ENCODE data around the gene ZFYVE1.
"Not testable (repeated sequence)": the region's sequence is repeated elsewhere in the genome, so short reads cannot be mapped to it uniquely, and the experiment has no call there.

Gene ZFYVE1

DNA sequence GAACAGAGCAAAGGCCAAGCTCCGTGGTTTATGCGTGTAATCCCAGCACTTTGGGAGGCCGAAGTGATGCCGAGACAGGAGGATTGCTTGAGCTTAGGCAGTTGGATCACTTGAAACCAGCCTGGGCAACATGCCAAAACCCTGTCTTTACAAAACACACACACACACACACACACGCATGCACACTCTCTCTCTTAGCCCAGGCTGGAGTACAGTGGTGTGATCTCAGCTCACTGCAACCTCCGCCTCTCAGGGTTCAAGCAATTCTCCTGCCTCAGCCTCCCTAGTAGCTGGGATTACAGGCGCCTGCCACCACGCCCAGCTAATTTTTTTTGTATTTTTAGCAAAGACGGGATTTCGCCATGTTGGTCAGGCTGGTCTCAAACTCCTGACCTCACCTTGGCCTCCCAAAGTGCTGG is 64.6 kb downstream of the ZFYVE1 start:
- not testable (repeated sequence) for H3K27me3 Mint-ChIP-seq; DNase-seq; H3K4me1 Mint-ChIP-seq (ENCODE audit: low read depth in 2 of 2); H3K9me3 Mint-ChIP-seq; ATAC-seq (replicated peaks); H3K36me3 Mint-ChIP-seq (ENCODE audit: insufficient read depth); H3K4me3 Mint-ChIP-seq
- H3K27ac Mint-ChIP-seq = peak overlapping the region; percentile 15 to 54

- Mint-ChIP-seq H3K9me3 (no peaks in the 10 kb centered on the region), H3K27ac (no peak overlapping the region), H3K4me1 (ENCODE audit: low read depth in 2 of 2) (no peaks in the 10 kb centered on the region), H3K36me3 (ENCODE audit: insufficient read depth) (peaks cover 13% of the 10 kb centered on the region), H3K4me3 (no peak overlapping the region), H3K27me3 (no peaks in the 10 kb centered on the region)
- DNase-seq (no peak), ATAC-seq (replicated peaks) (no peak)
Measured at GRCh38 chr14:72961579-72962335, 65.1 kb downstream of the ZFYVE1 start.

GRCh38 chr14:72961016-72961415 is 65.9 kb downstream of the ZFYVE1 start:
- H3K36me3 Mint-ChIP-seq (ENCODE audit: insufficient read depth) = peaks cover 20% of the 10 kb centered on the region
- H3K9me3 Mint-ChIP-seq = not testable (repeated sequence)

DNA sequence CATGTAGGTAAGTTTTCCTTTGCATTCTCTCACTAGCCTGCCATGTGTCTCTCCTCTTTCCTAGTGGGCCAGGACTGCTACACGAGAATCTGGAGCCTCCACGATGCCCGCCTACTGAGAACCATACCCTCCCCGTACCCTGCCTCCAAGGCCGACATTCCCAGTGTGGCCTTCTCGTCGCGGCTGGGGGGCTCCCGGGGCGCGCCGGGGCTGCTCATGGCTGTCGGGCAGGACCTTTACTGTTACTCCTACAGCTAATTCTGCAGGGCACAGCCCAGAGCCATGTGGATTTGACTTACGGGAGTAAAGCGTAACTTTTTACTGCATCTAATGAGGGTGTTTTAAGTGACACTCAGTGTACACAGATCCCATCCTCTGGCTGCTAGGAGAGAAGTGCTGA is 68.4 kb downstream of the ZFYVE1 start:
- ATAC-seq (replicated peaks) = no peak
- H3K9me3 Mint-ChIP-seq = no peaks in the 10 kb centered on the region
- H3K27me3 Mint-ChIP-seq = no peaks in the 10 kb centered on the region
- no peak overlapping the region for H3K4me3 Mint-ChIP-seq
- peaks cover 24% of the 10 kb centered on the region for H3K36me3 Mint-ChIP-seq (ENCODE audit: insufficient read depth)
- no peak overlapping the region for H3K27ac Mint-ChIP-seq
- no peak for DNase-seq
- no peaks in the 10 kb centered on the region for H3K4me1 Mint-ChIP-seq (ENCODE audit: low read depth in 2 of 2)

More at GRCh38 chr14:72961016-72961415, 65.9 kb downstream of the ZFYVE1 start:
- ATAC-seq (replicated peaks); H3K27me3 Mint-ChIP-seq; H3K27ac Mint-ChIP-seq; H3K4me1 Mint-ChIP-seq (ENCODE audit: low read depth in 2 of 2); DNase-seq; H3K4me3 Mint-ChIP-seq: not testable (repeated sequence)

DNA sequence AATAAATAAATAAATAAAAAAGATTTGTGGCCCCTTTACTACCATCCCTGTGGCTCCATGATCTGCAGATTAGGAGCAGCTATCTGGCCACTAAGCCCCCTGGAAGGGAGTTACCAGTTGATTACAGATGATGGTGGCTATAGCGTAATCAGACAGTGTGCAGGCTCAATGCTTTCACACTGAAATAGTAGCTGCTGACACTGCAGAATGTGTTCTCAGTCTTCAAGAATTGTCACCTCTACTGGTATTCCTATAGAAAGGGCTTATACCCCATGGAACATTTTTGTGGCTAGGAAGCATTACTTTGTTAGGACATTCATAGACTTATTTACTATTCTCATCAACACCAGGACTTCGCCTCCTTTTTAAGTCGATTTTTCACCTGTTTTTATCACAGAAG is 69.7 kb downstream of the ZFYVE1 start:
- H3K27me3 Mint-ChIP-seq = no peaks in the 10 kb centered on the region

DNA sequence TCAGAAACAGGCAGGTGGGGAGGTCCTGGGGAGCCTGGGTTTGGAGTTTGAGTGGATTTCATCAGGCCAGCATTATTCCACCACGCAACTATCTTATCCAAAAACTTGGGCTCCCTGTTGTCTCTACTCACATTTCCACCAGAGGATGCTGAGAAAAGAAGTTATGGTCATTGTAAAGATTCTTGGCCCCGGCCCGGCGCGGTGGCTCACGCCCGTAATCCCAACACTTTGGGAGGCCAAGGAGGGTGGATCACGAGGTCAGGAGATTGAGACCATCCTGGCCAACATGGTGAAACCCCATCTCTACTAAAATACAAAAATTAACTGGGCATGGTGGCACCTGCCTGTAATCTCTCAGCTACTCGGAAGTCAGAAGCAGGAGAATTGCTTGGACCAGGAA is 70.2 kb downstream of the ZFYVE1 start:
- not testable (repeated sequence) for H3K9me3 Mint-ChIP-seq; H3K4me3 Mint-ChIP-seq; DNase-seq; H3K4me1 Mint-ChIP-seq (ENCODE audit: low read depth in 2 of 2); H3K27me3 Mint-ChIP-seq; ATAC-seq (replicated peaks); H3K27ac Mint-ChIP-seq
- peaks cover 25% of the 10 kb centered on the region for H3K36me3 Mint-ChIP-seq (ENCODE audit: insufficient read depth)

More for the DNA sequence above, 69.7 kb downstream of the ZFYVE1 start:
- DNase-seq (no peak), ATAC-seq (replicated peaks) (no peak)
- Mint-ChIP-seq H3K27ac (no peak overlapping the region), H3K4me3 (no peak overlapping the region), H3K9me3 (no peaks in the 10 kb centered on the region), H3K4me1 (ENCODE audit: low read depth in 2 of 2) (no peaks in the 10 kb centered on the region), H3K36me3 (ENCODE audit: insufficient read depth) (peaks cover 25% of the 10 kb centered on the region)

- Mint-ChIP-seq H3K9me3 (no peaks in the 10 kb centered on the region), H3K36me3 (ENCODE audit: insufficient read depth) (peaks cover 32% of the 10 kb centered on the region), H3K4me1 (ENCODE audit: low read depth in 2 of 2) (peaks cover 0 to 3% of the 10 kb centered on the region in 2 donors), H3K4me3 (no peak overlapping the region), H3K27me3 (no peaks in the 10 kb centered on the region), H3K27ac (no peak overlapping the region)
- ATAC-seq (replicated peaks) = no peak
- no peak for DNase-seq
Measured at GRCh38 chr14:72952171-72952570, 74.7 kb downstream of the ZFYVE1 start.

GRCh38 chr14:72948481-72949138 is 78.3 kb downstream of the ZFYVE1 start:
- no peaks in the 10 kb centered on the region for H3K9me3 Mint-ChIP-seq
- peak; percentile 56 for ATAC-seq (replicated peaks)
- H3K4me3 Mint-ChIP-seq = no peak overlapping the region
- H3K36me3 Mint-ChIP-seq (ENCODE audit: insufficient read depth) = peaks cover 29% of the 10 kb centered on the region
- no peaks in the 10 kb centered on the region for H3K27me3 Mint-ChIP-seq
- H3K27ac Mint-ChIP-seq = no peak overlapping the region
- peak; percentile 57 to 60 (median 57) for DNase-seq
- peaks cover 0 to 3% of the 10 kb centered on the region in 2 donors for H3K4me1 Mint-ChIP-seq (ENCODE audit: low read depth in 2 of 2)

- Mint-ChIP-seq H3K9me3 (no peaks in the 10 kb centered on the region), H3K36me3 (ENCODE audit: insufficient read depth) (peaks cover 27% of the 10 kb centered on the region), H3K27ac (no peak overlapping the region), H3K4me1 (ENCODE audit: low read depth in 2 of 2) (peaks cover 0 to 3% of the 10 kb centered on the region in 2 donors), H3K4me3 (no peak overlapping the region), H3K27me3 (no peaks in the 10 kb centered on the region)
- DNase-seq (no peak), ATAC-seq (replicated peaks) (no peak)
Measured at GRCh38 chr14:72947366-72948160, 79.3 kb downstream of the ZFYVE1 start.

DNA sequence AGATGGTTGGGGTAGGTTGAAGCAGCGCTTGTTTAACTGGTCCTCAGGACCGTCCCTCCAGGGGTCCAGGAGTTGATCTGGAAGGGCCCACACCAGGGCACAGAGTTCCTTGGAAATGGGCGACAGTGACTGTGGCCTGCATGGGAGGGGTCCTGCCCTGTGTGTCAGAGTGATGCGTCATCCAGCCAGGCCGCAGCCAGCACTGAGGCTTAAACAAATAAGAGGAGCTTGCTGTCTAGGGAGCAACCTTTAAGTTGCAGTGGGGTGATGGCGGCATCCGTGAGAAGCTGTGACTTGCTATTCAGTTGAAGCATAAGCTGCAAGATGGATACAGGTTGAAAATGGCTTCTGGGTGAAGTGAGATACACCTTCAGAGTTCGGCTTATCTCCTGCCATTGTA is 80.4 kb downstream of the ZFYVE1 start:
- ATAC-seq (replicated peaks) (no peak), DNase-seq (no peak)
- no peak overlapping the region for H3K27ac Mint-ChIP-seq
- H3K4me3 Mint-ChIP-seq = no peak overlapping the region
- peaks cover 34% of the 10 kb centered on the region for H3K36me3 Mint-ChIP-seq (ENCODE audit: insufficient read depth)
- H3K9me3 Mint-ChIP-seq = no peaks in the 10 kb centered on the region
- peaks cover 0 to 3% of the 10 kb centered on the region in 2 donors for H3K4me1 Mint-ChIP-seq (ENCODE audit: low read depth in 2 of 2)
- no peaks in the 10 kb centered on the region for H3K27me3 Mint-ChIP-seq

DNA sequence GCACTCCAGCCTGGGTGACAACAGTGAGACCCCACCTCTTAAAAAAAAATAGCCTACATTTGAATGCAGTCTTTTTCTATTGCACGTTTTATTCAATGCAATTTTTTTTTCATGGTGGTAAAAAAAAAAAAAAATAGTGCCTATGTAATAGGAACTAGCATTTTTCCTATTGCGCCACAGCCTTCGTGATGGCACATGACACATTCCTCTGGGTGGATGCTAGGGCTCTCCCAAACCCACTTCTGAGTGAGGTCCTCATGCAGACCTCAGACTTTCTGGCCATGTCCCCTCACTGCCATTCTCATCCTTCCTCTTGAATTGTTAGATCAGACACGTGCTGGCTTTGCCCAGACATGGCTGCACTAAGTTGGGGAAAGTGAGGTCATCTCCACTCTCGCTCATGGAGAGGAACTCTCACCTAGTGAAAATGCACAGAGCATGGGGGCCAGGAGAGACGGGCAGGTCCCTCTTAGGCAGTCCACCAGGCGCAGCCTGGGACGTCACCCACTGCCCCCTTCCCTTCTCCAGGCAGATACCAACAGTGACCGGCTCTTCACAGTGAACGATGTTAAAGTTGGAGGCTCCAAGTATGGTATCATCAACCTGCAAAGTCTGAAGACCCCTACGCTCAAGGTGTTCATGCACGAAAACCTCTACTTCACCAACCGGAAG is 81.4 kb downstream of the ZFYVE1 start:
- no peaks in the 10 kb centered on the region for H3K9me3 Mint-ChIP-seq

GRCh38 chr14:72943876-72944430 is 83.0 kb downstream of the ZFYVE1 start:
- no peak for ATAC-seq (replicated peaks)
- no peak for DNase-seq
- no peak overlapping the region for H3K27ac Mint-ChIP-seq
- H3K4me3 Mint-ChIP-seq = no peak overlapping the region
- peaks cover 54% of the 10 kb centered on the region for H3K36me3 Mint-ChIP-seq (ENCODE audit: insufficient read depth)
- no peaks in the 10 kb centered on the region for H3K27me3 Mint-ChIP-seq
- H3K4me1 Mint-ChIP-seq (ENCODE audit: low read depth in 2 of 2) = peaks cover 0 to 3% of the 10 kb centered on the region in 2 donors
- no peaks in the 10 kb centered on the region for H3K9me3 Mint-ChIP-seq

More for the DNA sequence above, 81.4 kb downstream of the ZFYVE1 start:
- DNase-seq = no peak
- Mint-ChIP-seq H3K4me3 (no peak overlapping the region), H3K4me1 (ENCODE audit: low read depth in 2 of 2) (peaks cover 0 to 3% of the 10 kb centered on the region in 2 donors), H3K36me3 (ENCODE audit: insufficient read depth) (peaks cover 40% of the 10 kb centered on the region), H3K27me3 (no peaks in the 10 kb centered on the region), H3K27ac (no peak overlapping the region)
- no peak for ATAC-seq (replicated peaks)

DNA sequence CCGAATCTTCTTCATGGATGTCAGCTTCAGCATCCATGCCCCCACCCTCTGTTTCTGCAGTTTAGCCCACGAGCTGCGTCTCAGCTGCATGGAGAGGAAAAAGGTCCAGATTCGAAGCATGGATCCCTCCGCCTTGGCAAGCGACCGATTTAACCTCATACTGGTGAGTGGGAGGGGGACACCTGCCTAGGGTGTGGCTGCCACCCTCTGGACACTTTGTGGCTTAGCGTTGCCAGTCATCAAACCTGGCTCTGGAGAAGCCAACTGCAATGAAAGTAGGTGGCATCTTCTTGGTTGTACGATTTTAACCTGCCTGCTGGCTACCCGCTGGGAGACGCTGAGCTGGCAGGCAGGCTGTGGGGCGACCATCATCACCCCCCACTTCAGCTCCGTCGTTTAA is 84.0 kb downstream of the ZFYVE1 start:
- H3K9me3 Mint-ChIP-seq = no peaks in the 10 kb centered on the region
- no peak for ATAC-seq (replicated peaks)
- no peak overlapping the region for H3K4me3 Mint-ChIP-seq
- peaks cover 54% of the 10 kb centered on the region for H3K36me3 Mint-ChIP-seq (ENCODE audit: insufficient read depth)
- no peaks in the 10 kb centered on the region for H3K27me3 Mint-ChIP-seq
- no peak for DNase-seq
- H3K4me1 Mint-ChIP-seq (ENCODE audit: low read depth in 2 of 2) = peaks cover 0 to 4% of the 10 kb centered on the region in 2 donors
- H3K27ac Mint-ChIP-seq = no peak overlapping the region

Measured in effector memory CD8-positive, alpha-beta T cell (primary cell).